HG03571 (cell line): ENCODE measurements around the gene LUC7L.
"Not testable (repeated sequence)": the region's sequence is repeated elsewhere in the genome, so short reads cannot be mapped to it uniquely, and the experiment has no call there.

Experiments used
- ATAC-seq: cut with Tn5 transposase; IDR thresholded peaks from one replicate; pipeline ENCODE4 v1.9.1; 2021; ENCODE audit not compliant: unreplicated experiment

Gene LUC7L

GRCh38 chr16:167122-167690 lies 62.0 kb downstream of the LUC7L start:
- no peak for ATAC-seq

GRCh38 chr16:166375-167121 lies 62.7 kb downstream of the LUC7L start:
- ATAC-seq, result no peak

- no peak for ATAC-seq
Measured at GRCh38 chr16:165539-166374, 63.5 kb downstream of the LUC7L start, which contains the start of gene HBM. Gene HBM, plus strand, starts transcription at chr16:165978. Its CDS starts 20 bp downstream, at chr16:165998.

GRCh38 chr16:164827-165538 lies 64.3 kb downstream of the LUC7L start:
- no peak for ATAC-seq

GRCh38 chr16:164134-164823 lies 65.0 kb downstream of the LUC7L start:
- ATAC-seq, result not testable (repeated sequence)

GRCh38 chr16:163696-164095 lies 65.6 kb downstream of the LUC7L start:
- not testable (repeated sequence) for ATAC-seq

- not testable (repeated sequence) for ATAC-seq
Measured at GRCh38 chr16:163139-163538, 66.1 kb downstream of the LUC7L start.

GRCh38 chr16:162271-162991 lies 66.8 kb downstream of the LUC7L start:
- no peak for ATAC-seq

- ATAC-seq, result no peak
Measured at GRCh38 chr16:160691-161190, 68.5 kb downstream of the LUC7L start.

GRCh38 chr16:160242-160641 lies 69.0 kb downstream of the LUC7L start:
- ATAC-seq, result not testable (repeated sequence)

- no peak for ATAC-seq
Measured at GRCh38 chr16:159136-159849, 70.0 kb downstream of the LUC7L start.

GRCh38 chr16:155031-155398 lies 74.2 kb downstream of the LUC7L start:
- ATAC-seq, result no peak

GRCh38 chr16:154217-155030 lies 74.8 kb downstream of the LUC7L start:
- ATAC-seq, result no peak

GRCh38 chr16:153550-154216 lies 75.6 kb downstream of the LUC7L start:
- not testable (repeated sequence) for ATAC-seq

- not testable (repeated sequence) for ATAC-seq
Measured at GRCh38 chr16:153129-153521, 76.1 kb downstream of the LUC7L start.

- ATAC-seq, result no peak
Measured at GRCh38 chr16:152141-153128, 76.8 kb downstream of the LUC7L start, which contains the start of gene HBZ. Gene HBZ, plus strand, starts transcription at chr16:152644. Its CDS starts 266 bp downstream, at chr16:152910.
